GM19025 (cell line): ENCODE data around the gene GBX2.

Source experiments
- ATAC-seq: cut with Tn5 transposase; IDR thresholded peaks from one replicate; pipeline ENCODE4 v1.9.1; 2021; ENCODE audit warnings: mild to moderate bottlenecking, low read depth, moderate library complexity; ENCODE audit not compliant: unreplicated experiment

GBX2 gene

DNA sequence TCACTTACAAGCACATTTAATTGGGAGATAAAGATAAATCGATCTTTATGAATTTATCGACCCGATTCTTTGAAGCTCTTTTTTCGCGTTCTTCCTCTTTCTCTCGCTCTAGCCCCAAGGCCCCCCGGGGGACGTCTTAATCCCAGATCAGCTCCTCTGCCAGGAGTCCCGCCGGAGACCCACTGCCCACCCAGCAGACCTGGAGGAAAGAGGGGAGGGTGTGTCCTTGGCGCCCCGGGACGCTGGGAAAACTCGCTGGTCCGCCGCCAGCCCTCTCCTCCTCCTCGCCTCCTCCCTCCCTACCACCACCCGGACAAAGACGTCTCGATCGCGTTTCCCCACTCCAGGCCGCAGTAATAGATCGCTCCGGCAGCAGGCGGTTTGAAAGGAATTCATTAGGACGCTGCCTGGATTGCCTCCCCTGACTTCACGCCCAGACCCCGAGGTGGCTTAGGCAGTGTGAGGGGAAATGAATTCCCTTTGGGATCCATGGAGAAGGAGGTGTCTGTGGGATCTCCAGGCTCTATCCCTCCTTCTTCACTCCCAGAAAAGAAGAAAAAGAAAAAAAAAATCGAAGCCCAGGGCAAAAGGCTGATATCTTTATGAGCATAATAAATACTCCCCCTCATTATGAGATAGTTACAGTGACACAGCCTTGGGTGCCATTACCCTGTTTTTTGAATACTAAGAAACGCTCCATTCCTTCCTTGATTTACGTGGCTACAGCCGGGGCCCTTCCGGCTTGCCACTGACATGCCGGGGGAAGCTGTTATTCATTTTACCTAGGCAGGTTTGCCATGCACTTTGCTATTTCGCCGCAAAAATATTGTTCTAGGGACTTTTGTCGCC is 1.8 kb upstream of the GBX2 start:
- ATAC-seq, result no peak

DNA sequence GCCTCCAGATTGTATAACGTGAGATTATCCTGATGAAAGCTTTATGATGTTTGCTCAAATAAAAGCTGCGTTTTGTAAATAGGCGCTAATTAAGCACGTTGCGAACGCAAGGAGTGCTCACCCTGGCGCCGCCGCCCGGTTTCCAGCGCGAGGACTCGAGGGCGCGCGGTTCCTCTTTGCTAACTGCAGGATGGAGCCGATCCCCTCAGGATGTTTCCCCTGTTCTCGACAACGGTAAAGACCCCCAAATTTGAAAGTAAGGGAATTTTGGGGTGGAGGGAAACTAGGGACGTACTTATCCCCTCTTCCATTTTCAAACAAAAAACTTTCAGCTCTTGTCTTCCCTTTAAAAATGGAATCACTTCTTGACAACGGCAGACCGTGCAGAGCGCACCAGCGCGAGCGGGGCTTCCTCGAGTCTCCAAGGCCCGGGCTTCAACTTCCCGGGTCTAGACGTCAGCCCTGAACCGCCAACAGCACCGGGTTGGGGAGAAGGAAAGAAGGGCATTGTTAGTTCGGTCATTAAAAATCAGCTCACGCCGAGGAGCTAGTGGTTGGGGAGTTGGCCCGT is 1.1 kb upstream of the GBX2 start:
- ATAC-seq, result no peak

DNA sequence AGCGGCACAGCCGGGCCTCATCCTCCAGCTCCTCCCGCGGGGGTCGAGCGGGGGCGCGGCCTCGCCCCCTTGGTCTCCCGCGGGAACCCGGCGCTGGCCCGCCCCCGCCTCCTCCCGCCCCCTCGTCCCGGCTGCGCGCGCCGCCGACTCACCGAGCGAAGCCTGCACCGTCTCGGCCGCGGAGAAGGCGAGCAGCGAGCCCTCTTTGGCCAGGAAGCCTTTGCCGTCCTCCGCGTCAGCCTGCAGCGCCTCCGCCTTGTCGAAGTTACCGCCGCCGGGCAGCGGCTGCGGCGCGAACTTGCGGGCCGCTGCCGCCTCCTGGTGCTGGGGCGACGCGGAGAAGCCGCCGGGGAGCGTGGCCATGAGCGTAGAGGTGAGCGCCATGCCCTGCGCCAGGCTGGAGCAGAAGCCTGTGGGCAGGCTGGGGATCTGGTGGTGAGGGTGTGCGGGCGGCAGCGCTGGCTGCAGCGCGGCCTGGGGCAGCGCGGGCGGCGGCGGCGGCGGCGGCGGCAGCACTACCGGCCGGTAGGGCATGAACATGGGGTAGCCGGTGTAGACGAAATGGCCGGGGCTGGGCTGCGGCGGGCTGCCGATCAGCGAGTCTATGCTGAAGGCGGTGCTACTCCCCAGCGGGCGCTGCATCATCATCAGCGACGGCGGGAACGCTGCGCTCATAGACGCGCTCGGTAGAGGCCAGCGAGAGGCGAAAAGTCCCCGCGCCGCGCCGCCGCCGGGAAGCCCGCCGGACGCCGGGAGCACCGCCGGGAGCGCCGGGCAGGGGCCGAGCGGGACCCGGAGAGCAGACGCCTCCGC is 683 bp downstream of the GBX2 start:
- ATAC-seq, result no peak

DNA sequence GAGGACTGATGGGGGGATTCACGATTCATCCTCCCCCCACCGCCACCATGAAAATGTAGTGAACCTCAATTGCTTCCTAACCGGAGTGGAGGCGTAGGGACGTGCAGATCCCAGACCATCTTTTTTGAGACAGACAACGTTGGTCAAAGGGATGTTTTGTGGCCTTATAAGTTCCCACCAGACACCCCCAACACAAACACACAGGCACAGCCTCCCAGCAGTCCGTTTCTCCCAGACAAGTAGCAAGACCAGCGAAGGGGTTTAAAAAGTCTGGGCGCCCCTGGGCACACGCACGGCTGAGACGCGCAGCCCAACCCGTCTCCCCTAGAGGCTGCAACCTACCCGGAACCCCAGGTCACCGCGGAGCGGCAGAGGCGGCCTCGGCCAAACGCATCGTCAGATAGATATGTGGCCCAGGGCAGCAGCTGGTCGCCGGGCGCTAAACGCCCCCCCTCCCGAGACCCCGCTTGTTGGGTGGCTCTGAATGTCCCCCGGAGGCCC is 1.3 kb downstream of the GBX2 start:
- ATAC-seq, result no peak

DNA sequence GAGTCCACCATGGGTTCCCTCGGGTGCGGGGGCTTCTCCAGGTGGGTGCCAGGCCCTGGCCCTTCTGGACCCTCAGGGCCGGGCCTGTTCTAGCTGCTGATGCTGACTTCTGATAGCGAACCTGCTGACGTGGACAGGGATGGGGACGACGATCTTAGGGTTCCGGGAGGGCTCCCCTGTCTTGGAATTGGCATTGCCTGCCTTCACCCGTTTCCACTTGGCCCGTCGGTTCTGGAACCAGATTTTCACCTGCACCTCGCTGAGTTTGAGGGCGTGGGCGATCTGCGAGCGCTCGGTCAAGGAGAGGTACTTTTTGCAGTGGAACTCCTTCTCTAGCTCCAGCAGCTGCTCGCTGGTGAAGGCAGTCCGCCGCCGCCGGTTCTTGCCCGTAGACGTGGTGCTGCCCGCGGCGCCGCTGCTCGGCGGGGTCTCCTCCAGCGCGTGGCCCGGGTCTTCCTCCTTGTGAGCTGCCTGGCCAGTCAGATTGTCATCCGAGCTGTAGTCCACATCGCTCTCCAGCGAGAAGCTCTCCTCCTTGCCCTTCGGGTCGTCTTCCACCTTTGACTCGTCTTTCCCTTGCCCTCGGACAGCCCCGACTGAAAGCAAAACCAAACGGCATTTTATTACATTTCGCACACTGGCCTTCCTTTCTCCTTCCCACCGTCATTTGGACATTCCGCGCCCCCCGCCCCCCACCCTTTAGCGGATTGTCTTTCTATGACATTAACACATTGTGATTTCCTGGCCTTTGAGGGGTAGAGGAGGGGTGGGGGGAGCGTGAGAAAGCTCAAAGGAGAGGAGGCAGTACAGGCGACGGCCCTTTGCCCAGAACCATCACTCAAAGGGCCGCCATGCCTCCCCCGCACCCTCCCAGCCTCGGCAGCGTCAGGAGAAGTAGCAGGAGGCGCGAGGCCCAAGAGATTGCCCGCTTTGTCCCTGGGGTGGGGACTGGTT is 2.1 kb downstream of the GBX2 start:
- no peak for ATAC-seq

DNA sequence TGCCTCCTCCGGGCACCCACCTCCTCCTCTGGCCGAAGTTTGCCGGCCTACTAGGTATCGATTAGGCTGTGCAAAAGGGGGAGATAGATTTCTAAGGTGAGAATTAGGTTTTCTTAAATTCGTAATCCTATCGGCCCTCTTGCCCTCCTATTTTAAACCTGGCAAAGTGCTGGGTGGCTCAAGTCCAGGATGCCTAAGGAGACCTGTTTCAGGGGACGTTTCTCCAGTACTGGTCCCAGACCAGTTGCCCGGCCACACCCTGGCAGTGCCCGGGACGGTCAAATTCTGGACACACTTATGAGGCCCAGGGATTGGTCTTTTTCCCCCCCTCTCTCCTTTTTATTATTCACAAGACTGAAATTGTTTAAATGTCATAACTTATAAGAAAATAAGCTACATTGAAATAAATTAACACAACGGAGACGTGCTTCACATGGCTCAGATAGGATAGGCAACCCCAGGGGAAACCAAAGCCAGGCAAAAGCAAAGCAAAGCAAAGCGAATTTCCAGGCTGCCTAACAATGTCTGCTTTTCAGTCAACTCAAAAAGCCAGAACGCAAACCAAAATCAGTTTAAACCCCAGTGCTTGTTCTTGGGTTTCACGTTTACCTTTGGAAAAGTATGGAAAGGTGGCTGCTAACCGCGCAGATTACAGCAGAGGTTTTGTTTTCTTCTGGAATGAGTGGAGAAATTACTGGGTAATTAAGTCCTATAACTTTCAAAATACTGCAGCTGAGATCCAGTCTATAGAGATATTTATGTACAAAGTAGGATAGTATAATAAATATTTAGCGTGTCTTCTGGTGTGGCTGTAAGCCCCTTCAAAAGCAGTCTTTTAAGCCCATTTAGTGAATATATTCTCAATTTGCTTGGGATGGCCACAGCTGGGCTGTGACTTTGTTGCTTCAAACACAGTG is 3.0 kb downstream of the GBX2 start:
- no peak for ATAC-seq

DNA sequence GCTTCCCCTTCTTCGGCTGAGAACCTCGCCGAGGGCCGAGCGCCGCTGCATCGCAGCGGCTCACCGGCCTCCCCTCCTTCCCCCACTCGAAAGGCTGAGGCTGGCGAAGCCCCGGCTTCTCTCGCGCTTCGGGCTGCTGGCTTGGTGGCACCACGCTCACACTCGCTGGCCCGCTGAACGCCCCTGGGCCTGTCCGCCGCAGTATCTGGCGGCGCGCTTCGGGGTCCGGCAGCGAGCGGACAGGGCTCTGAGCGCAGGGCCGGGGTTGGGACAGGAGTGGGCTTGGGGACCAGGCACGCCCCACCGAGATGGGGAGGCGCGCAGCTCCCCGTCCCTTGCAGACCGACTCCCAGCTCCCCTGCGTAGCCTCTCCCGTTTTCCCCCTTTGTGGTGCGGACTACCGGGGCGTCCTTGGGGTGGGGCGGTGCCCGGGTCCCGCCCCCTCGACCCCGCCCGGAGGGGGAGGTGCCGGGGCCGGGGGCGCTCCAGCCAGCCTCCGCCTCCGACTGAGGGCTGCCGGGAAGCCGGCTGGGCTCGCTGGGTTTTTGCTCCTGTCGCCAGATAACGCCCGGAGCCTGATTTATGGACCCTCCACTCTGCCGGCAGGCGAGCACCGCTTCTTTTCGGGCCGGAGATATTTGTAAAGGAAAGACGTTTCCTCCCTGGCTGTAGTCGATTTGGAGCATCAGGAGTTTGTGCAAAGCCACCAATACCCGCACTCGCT is 3.8 kb downstream of the GBX2 start:
- ATAC-seq, result no peak

DNA sequence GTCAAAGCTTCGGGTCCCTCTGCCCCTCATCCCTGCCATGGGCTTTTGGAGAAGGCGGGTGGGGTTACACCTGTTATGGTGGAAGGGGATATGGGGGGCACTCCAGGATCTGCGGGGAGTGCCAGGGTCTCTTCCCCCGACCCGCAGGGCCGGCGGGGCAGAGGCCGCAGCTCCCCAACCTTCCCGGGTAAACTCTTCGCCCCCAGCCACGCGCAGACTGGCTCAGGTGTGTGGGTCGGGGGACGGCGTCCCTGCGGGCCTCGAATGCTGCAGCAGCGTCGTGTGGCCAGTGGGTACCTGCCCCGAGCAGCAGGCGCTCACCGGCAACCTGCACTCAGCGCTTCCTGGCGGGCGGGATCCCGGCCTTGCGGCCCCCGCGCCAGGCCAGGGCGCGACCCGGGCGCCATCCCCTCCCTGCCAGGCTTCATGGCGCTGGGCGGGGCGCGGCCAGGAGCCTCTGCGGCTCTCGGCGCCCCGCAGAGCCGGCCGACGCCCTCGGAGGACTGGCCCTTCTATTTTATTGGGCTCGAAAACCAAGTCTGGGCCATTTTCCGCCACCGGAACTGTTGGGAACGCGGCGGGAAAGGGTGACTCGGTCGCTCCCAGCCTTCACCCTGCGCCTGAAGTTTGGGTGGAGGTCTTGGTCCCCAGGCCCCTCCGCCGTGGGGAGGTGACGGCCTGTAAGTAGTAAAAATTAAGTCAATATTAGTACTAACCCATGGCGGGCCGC is 4.5 kb downstream of the GBX2 start:
- no peak for ATAC-seq

DNA sequence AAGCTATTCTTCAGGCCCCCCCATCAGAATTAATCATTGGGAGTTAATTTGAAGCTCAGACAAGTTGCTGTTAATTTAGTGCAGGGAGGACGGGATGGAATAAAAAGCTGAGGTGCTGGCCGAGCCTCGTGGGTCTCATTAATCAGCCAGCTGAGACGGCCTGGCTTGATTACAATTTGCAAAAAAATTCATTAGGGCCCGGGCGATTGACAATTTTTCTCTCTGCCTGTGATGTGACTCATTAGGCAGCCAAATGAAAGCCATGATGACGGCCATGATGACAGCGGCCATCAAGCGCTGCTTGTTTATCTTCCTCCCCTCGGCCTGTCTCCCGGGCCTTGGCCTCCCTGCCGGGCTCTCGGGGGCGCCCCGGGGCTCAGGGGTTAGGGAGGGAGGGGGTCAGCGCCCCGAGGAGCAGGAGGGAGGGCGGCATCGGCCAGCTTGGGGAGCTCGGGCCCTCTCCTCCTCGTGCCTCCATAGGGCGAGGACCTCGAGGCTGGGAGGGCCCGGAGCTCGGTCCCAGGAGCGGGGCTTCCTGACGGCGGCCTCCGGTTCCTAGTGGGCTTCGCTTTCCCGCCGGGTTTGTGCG is 5.2 kb downstream of the GBX2 start:
- ATAC-seq, result no peak

DNA sequence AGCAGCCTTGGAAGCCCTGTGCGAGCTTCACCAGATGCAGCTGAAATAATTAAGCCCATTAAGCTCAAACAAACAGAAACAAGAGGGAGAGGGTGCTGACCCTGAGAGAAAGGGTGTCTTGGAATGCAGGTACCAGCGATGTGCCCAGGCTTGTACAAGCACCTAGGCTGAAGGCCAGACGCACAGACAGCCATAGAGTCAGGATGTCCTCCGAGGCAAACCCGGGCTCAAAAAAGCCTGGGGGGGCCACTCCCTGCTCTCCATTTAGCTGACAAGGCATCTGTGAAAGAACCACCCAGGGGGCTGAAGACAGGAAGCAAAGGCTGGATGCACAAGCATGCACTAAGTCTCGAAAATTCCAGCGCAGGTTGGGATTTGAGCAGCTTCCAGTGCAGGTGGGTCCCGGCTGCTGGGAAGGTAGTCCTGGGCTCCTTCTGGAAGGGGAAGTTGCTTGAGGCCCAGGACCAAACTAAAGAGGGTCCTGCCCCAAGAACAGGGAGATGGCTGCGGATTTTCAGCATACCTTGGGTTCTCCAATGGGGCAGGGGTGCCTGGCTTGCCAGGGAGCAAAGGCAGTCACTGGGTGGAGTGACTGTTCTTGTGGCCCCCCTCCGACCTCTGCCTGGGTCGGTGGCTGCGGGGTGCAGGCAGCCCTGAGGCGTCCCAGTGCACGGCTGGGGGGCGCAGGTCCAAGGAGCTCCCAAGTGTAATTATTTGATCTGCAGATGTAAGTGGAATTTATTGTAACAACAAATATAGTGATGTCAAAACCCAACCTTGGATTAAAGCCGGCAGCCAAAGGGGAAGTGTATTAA is 5.9 kb downstream of the GBX2 start:
- ATAC-seq, result no peak

DNA sequence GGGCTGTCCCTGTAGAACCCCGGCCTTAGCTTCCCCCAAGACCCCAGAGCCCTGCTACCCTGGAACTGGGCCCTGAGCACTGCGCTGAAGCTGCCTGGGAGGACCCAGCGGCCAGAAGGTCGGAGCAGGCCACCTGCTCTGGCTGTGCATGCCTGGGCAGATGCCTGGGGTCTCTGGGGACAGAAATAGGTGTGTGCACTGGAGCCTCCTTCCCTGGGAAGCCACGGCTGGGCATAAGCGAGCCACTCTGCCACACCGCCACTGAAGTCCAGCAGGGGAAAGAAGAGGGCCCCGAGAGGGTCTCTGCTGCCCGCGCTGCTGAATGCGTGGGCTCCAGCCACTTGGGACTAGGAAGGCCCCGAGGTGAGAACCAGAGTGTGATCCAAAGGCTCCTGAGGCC is 6.7 kb downstream of the GBX2 start:
- no peak for ATAC-seq

DNA sequence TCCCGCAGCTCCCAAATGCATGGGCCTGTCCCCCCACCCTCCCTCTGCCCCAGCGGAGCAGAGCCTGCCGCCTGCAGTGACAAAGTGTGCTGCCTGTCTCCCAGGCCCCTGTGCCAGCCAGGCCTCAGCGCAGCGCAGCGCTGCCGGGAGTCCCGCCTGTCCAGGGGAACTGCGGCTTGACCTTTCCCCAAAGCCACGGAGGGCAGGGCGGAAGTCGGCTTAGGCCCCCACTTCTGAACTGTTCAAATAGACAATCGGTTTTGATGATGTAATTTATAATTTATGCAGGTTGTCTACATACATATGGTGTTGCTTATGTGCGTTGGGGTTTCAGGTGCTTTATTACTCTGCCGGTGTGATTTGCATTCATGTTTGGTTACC is 7.1 kb downstream of the GBX2 start:
- no peak for ATAC-seq

DNA sequence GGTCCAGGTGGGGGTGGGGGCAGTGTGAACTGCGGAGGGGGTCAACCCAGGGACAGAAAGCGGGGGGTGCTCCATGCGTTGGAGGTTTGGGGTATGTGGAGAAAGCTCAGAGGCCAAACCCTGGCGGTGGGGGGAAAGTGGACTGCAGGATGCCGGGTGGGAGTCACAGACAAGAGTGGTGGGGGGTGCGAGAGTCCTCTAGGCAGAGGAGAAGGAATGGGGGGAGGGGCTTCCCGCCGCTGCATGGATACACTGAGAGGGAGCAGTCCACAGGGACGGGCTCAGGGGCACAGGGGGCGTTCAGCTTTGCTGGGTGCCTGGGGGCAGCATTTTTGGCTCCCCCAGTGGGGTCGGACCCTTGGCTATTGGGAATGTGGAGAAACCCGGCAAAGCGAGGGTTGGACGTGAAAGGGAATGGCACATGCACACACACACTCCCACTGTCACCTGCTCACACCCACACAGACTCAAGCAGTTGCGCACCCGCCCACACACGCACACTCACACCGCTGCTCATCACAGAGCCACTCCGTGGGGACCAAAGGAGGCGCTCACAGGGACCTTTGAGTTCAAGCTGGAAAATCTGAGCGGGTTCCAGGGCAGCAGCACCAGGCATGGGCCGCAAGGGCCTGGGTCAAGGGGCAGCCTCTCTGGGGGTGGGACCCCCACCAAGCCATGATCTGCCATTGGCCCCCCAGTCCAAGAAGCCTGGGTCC is 7.7 kb downstream of the GBX2 start:
- ATAC-seq, result no peak

DNA sequence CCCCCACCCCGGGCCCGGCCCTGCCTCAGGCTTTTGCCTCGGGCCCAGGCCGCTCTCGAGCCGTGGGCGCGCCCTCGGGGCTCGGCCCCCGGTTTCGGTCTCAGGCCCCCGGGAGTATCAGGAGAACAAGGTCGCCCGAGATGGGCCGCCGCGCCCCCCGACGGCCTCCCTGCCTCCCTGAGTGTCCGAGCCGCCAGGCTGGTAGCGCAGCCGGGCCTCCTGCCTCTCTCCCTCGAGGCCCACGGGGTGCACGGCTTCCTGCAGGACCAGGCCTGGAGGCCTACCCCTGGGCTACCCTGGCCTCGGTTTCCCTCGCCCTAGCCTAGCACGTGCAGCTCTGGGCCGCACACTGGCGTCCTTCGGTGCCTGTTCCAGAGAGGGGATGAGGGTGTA is 8.4 kb downstream of the GBX2 start:
- no peak for ATAC-seq

DNA sequence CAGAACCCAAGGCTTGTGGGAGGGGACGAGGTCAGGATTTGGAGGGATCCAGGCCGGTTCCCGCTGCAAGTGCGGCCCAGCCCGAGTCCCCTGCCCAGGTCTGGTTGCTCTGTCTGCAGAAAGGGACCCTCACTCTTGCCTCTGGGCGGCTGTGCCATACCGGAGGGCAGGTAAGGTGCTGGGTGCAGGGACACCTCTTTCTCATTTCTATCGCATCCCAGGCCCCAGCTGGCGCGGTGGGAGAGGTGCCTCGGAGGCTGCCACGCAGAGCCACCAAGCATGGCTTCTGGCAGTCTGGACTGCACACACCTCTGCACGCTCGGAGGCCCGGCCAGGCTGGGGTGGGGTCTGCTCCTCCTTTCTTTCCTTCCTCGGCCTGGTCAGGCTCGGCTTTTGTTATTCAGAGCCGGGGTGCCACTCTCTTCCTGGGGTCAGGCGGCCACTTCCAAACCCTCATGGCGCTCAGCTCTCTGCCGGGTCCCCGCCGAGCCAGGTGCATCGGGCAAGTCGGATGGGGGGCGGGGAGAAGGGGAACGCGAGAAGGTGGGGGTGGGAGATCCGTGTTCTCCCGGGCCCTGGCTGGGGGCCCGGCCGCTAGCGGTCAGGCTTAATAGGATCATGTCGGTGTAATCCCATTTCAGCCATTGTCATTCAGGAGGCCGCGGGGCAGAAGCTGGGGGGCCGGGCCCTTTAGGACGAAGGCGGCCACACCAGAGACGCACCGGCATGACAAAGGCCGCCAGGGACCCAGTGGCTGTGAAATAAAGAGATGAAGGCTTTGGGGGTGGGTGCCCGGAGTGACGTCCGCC is 9.0 kb downstream of the GBX2 start:
- ATAC-seq, result no peak
